CD4-positive, alpha-beta T cell treated with Interferon gamma for 1 hour (primary cell): Measurements from ENCODE around the gene RET.

Experiments used
- DNase-seq: peaks from one replicate; pipeline ENCODE4 v3.0.0-alpha.2; 2020

The RET gene

GRCh38 chr10:43177595-43177994 is 100.7 kb downstream of the RET start:
- DNase-seq: no peak
